HFF-Myc (cell line): ENCODE data around the gene MAPKAPK5.

Experiments used
- DNase-seq: peaks from one replicate; pipeline ENCODE4 v3.0.0-alpha.2; 2011; ENCODE audit warnings: low read depth; ENCODE audit errors: extremely low read depth
- H3K4me3 ChIP-seq: replicated peaks from 2 replicates; pipeline ENCODE4 v1.5.1; 2011; ENCODE audit warnings: low read depth, mild to moderate bottlenecking, control low read depth, low read length
- TF ChIP-seq, protein P1 (sequence below): IDR thresholded peaks from 2 replicates; pipeline ENCODE4 v1.5.1; 2012; ENCODE audit warnings: mild to moderate bottlenecking, low read depth, low read length, control low read depth; ENCODE audit errors: missing control alignments

MAPKAPK5 gene

DNA sequence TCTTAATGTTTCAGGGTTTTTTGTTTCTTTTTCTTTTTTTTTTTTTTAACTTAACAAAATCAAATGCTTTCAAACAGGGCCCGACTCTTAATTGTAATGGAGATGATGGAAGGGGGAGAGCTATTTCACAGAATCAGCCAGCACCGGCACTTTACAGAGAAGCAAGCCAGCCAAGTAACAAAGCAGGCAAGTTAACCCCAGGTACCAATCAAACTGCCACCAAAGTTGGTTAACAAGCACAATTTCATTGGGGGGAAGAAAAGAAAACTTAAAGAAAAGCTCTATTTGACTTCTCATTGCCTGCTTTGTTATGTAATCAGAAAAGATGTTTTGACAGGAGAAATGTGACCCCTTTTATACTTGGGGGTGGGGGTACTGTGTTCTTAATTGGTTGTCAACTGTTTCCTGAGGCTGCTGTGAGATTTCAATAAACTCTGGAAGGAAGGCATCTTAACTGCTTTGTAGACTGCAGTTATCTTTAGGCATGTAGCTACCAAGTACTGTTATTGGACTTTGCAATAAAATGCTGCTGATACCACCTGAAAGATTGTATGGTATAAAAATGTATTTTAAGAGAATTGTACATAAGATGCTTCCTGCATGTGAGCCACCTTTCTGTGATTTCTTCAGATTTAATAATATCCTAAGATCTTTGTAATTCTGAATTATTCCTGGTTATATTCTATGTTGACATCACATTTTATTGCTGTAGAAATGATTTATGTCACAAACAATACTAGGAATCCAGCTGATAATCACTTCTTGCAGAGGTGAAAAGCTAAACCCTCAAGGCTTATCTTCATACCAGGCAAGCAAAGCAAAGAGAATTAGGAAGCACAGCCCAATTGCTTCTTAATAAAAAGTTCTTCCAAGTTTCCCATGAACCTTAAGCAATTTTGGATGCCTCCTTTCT is 26.9 kb downstream of the MAPKAPK5 start:
- TF ChIP-seq, protein P1, sequence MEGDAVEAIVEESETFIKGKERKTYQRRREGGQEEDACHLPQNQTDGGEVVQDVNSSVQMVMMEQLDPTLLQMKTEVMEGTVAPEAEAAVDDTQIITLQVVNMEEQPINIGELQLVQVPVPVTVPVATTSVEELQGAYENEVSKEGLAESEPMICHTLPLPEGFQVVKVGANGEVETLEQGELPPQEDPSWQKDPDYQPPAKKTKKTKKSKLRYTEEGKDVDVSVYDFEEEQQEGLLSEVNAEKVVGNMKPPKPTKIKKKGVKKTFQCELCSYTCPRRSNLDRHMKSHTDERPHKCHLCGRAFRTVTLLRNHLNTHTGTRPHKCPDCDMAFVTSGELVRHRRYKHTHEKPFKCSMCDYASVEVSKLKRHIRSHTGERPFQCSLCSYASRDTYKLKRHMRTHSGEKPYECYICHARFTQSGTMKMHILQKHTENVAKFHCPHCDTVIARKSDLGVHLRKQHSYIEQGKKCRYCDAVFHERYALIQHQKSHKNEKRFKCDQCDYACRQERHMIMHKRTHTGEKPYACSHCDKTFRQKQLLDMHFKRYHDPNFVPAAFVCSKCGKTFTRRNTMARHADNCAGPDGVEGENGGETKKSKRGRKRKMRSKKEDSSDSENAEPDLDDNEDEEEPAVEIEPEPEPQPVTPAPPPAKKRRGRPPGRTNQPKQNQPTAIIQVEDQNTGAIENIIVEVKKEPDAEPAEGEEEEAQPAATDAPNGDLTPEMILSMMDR, result no peak
- DNase-seq, result no peak

DNA sequence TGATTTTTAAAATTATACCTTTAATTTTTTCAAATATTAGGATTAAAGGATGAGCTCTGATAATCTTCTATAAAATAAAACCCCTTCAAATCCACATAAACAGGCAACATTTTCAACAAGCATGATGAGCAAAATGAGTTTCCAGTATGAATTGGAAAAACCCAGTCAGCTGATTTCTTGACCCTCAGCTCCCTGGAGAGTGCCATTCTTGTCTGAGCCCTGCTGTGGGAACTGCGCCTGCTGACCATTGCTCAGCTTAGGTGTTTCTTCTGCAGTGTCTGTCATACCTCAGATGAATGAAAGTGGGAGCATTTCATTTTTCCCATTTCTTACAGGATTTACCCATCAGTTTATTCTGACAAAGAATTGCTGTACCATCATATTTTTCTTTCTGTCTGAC is 27.6 kb downstream of the MAPKAPK5 start:
- no peak overlapping the region for H3K4me3 ChIP-seq
- TF ChIP-seq, protein P1, result no peak
- DNase-seq, result no peak

More for the DNA sequence above, 26.9 kb downstream of the MAPKAPK5 start:
- H3K4me3 ChIP-seq, result no peak overlapping the region

DNA sequence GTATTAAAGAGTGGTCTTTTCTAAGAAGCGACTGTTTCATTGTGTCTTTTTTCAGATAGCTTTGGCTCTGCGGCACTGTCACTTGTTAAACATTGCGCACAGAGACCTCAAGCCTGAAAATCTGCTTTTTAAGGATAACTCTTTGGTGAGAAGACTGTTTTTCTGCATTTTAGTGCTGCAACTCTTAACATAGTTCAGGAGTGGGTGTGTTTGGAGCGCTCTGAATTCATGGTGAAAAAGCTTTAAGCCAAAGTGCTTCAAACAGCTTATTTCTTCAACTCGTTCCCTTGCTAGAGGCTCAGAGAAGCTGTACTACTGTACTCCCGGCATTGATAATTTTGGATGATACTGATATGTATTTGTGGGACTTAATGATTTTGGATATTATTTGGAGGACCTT is 28.2 kb downstream of the MAPKAPK5 start:
- no peak for DNase-seq
- TF ChIP-seq, protein P1, result no peak
- H3K4me3 ChIP-seq, result no peak overlapping the region

DNA sequence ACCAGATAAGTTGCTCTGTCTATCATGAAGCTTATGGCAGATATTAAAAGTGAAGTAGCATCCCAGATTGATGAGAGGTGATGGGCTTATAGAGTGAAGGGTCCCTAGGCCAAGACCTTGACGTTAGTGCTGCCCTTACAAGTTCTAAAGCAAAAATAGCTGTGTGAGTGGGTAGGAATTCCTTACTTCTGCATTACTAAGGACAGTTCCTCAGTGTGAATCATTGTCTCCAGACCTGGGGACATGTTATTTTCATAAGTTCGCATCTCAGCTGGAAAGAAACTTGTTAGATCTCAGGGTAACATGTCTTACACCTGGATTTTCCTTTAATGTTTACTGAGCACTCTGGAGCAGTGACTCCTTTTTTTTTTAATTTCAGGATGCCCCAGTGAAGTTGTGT is 28.7 kb downstream of the MAPKAPK5 start:
- H3K4me3 ChIP-seq, result no peak overlapping the region
- no peak for DNase-seq
- TF ChIP-seq, protein P1, result no peak

DNA sequence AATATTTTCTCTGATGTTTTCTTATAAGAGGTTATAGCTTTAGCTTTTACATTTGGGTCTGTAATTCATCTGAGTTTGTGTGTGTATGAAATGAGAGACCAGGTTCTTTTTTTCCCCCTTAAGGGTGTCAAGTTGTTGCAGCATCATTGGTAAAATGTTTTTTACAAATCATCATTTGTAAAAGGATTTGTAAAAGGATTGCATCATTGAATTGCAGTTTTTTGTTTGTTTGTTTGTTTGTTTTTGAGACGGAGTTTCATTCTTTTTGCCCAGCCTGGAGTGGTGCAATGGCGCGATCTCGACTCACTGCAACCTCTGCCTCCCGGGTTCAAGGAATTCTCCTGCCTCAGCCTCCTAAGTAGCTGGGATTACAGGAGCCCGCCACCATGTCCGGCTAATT is 31.1 kb downstream of the MAPKAPK5 start:
- TF ChIP-seq, protein P1, result no peak
- DNase-seq, result no peak
- H3K4me3 ChIP-seq, result no peak overlapping the region

DNA sequence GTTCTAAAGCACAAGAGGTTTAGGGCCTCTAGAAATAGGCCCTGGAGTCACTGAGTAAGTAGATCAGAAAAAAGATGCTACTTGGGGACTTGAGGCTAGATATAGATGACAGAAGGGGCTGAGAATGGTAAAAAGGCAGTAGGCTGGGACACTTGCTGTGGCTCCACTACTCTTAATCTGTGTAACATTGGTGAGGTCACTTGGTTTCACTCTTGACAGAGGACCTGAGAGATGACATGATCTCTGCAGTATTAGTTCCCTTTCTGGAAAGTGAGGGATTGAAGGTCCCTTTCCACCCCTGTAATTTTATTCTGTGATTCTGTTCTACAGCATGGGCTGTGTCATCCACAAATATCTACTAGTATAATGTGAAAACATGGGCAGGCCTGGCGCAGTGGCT is 39.7 kb downstream of the MAPKAPK5 start:
- TF ChIP-seq, protein P1, result no peak
- no peak overlapping the region for H3K4me3 ChIP-seq
- no peak for DNase-seq
